GM12873 (cell line): ENCODE measurements around the gene ADRA2B.

ENCODE experiments used
- CTCF ChIP-seq: IDR thresholded peaks from 2 replicates; pipeline ENCODE4 v1.5.1; 2012; ENCODE audit warnings: low read depth, mild to moderate bottlenecking, moderate library complexity, low read length, control low read depth; ENCODE audit not compliant: insufficient read depth; ENCODE audit errors: missing control alignments

ADRA2B gene

GRCh38 chr2:96157649-96158553 lies 41.5 kb upstream of the ADRA2B start:
- no peak for TF ChIP-seq CTCF

GRCh38 chr2:96156926-96157648 lies 40.7 kb upstream of the ADRA2B start:
- TF ChIP-seq CTCF: no peak

GRCh38 chr2:96156011-96156820 lies 39.8 kb upstream of the ADRA2B start:
- TF ChIP-seq CTCF: no peak

- TF ChIP-seq CTCF: no peak
Measured at GRCh38 chr2:96154506-96155380, 38.4 kb upstream of the ADRA2B start.

- TF ChIP-seq CTCF: peak; percentile 24
Measured at GRCh38 chr2:96153991-96154431, 37.6 kb upstream of the ADRA2B start.

GRCh38 chr2:96153291-96153713 lies 36.9 kb upstream of the ADRA2B start:
- TF ChIP-seq CTCF: no peak
